ENCODE results near the gene GCDH.

DNA sequence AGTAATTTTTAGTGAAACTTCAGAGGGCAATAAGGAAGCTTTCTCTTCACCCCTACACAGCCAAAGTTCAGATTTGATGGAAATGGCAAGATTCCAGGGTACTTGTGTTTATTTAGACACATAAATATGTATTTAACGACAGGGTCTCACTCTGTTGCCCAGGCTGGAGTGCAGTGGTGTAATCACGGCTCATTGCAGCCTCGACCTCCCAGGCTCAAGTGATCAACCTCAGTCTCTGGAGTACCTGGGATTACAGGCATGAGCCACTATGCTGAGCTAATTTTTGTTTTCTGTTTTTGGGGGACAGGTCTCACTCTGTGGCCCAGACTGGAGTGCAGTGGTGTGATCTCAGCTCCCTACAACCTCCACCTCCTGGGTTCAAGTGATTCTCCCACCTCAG lies 30.1 kb downstream of the GCDH start:
- TF ChIP-seq, protein P1, sequence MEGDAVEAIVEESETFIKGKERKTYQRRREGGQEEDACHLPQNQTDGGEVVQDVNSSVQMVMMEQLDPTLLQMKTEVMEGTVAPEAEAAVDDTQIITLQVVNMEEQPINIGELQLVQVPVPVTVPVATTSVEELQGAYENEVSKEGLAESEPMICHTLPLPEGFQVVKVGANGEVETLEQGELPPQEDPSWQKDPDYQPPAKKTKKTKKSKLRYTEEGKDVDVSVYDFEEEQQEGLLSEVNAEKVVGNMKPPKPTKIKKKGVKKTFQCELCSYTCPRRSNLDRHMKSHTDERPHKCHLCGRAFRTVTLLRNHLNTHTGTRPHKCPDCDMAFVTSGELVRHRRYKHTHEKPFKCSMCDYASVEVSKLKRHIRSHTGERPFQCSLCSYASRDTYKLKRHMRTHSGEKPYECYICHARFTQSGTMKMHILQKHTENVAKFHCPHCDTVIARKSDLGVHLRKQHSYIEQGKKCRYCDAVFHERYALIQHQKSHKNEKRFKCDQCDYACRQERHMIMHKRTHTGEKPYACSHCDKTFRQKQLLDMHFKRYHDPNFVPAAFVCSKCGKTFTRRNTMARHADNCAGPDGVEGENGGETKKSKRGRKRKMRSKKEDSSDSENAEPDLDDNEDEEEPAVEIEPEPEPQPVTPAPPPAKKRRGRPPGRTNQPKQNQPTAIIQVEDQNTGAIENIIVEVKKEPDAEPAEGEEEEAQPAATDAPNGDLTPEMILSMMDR (IDR thresholded peaks at IDR 0.05), result no peak
- TF ChIP-seq POLR2A (IDR thresholded peaks at IDR 0.05), result no peak
